ENCODE data around the gene CCDC27. TPM values are rescaled to one million over a fixed set of nuclear protein-coding genes. Genes with fewer than 3 reads are reported as not detected.
A peak's percentile ranks its signal among the peaks of the same experiment; 100 is the strongest.

Gene CCDC27
- total and polyA plus RNA-seq, 2 of the 13 experiments (the other 11 are each of a cell fraction or from before 2014, with no cell fraction given): not detected

DNA sequence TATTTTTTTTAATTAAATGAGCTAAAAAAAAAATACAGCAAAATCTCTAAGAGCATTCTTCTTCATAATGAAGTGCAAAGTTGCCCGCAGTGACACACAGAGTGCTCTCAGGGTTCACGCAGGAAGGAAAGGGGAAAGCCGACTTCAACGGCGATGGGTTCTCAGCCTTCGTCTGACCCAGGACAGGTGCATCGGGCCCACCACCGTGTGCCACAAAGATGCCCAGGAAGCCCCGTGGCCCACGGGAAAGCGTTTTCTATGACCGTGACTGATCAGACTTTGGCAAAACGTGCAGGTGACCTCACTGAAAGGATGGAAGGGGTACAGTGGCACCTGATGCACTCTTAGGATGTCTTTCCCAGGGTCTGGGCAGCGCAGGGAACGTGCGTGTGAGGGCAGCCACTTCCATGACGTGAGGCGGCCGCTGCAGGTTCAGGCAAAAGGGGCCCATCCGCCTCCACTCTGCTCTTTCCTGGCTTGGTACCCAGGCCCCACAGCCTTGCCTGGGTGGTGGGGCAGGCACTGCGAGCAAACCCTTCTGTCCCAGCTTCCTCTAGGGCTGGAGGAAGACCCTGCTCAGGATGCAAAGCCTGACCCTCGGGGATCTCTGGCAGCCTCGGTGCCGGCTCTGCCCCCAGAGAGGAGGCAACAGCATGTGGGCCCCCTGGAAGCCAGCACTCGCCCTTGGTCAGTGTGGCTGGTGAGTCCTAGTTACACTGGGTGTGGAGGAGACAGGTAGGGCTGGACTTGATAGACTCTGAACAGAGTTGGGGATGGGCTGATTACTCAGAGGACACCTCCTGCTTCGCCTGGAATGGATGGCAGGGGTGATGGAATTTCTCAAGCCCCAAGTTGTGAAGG, 35.7 kb downstream of the CCDC27 start:
- ChIA-PET POLR2A (interaction anchor here (1.0 to 1.6 kb wide), 2 partner anchors 8 to 12 kb away, joined by 3 to 4 read pairs; partner anchors contain the start of gene LRRC47), CTCF (ENCODE audit: low intra/inter-chr PET ratio, low total read pairs) (no interaction called here)
- no peak for TF ChIP-seq ZNF780A (CRISPR knock-in tag; IDR thresholded peaks at IDR 0.05)
- TF ChIP-seq ZNF230 (CRISPR knock-in tag; IDR thresholded peaks at IDR 0.05): no peak
- 0 out of 2 replicates have a peak, but pooled peaks have one; percentile 30 for TF ChIP-seq NRL (CRISPR knock-in tag; IDR thresholded peaks at IDR 0.05; ENCODE audit: borderline replicate concordance)
- no peak for TF ChIP-seq BRD4 (CRISPR knock-in tag; IDR thresholded peaks at IDR 0.05)
- no peak for TF ChIP-seq FOXA1 (IDR thresholded peaks at IDR 0.05)
- TF ChIP-seq FOXA1 (CRISPR knock-in tag; IDR thresholded peaks at IDR 0.05): no peak
- TF ChIP-seq ETV5 (CRISPR knock-in tag; IDR thresholded peaks at IDR 0.05; ENCODE audit: borderline replicate concordance): no peak
- TF ChIP-seq, protein P1, sequence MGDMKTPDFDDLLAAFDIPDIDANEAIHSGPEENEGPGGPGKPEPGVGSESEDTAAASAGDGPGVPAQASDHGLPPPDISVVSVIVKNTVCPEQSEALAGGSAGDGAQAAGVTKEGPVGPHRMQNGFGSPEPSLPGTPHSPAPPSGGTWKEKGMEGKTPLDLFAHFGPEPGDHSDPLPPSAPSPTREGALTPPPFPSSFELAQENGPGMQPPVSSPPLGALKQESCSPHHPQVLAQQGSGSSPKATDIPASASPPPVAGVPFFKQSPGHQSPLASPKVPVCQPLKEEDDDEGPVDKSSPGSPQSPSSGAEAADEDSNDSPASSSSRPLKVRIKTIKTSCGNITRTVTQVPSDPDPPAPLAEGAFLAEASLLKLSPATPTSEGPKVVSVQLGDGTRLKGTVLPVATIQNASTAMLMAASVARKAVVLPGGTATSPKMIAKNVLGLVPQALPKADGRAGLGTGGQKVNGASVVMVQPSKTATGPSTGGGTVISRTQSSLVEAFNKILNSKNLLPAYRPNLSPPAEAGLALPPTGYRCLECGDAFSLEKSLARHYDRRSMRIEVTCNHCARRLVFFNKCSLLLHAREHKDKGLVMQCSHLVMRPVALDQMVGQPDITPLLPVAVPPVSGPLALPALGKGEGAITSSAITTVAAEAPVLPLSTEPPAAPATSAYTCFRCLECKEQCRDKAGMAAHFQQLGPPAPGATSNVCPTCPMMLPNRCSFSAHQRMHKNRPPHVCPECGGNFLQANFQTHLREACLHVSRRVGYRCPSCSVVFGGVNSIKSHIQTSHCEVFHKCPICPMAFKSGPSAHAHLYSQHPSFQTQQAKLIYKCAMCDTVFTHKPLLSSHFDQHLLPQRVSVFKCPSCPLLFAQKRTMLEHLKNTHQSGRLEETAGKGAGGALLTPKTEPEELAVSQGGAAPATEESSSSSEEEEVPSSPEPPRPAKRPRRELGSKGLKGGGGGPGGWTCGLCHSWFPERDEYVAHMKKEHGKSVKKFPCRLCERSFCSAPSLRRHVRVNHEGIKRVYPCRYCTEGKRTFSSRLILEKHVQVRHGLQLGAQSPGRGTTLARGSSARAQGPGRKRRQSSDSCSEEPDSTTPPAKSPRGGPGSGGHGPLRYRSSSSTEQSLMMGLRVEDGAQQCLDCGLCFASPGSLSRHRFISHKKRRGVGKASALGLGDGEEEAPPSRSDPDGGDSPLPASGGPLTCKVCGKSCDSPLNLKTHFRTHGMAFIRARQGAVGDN (CRISPR knock-in tag; IDR thresholded peaks at IDR 0.05): no peak
- 0 out of 2 replicates have a peak, but pooled peaks cover 7% of the 10 kb centered on the region for H4K20me1 ChIP-seq (ENCODE audit: insufficient read depth, low read length)
- no peak for DNase-seq (ENCODE audit: low spot score)
- no peaks in the 10 kb centered on the region for H3K27me3 ChIP-seq (ENCODE audit: control insufficient read depth in 1 of 2, insufficient read depth in 2 of 2, low read length in 2 of 2)
- ATAC-seq: no peak
- H3K4me2 ChIP-seq (ENCODE audit: low read depth, low read length): no peak overlapping the region
- in situ Hi-C loops (cut with HindIII; ENCODE audit: extremely low pct_ligation_motif_present, low pct_unique_long_range_greater_than_20kb) (no loop called here), intact Hi-C loops (cut with micrococcal nuclease; ENCODE audit: unreplicated experiment) (no loop called here)
- no peak overlapping the region for H3K4me3 ChIP-seq (replicated peaks in 1 of 3; ENCODE audit: insufficient read depth in 1 of 3, low read depth in 2 of 3, low read length in 3 of 3)
- no TSS peak for BruUV-seq (replicated peaks)
- peaks cover 27% of the 10 kb centered on the region for H3K4me1 ChIP-seq (ENCODE audit: insufficient read depth, low read length)
- H3K27ac ChIP-seq (ENCODE audit: extremely low read length, insufficient read depth, low read length): no peak overlapping the region
- no peak overlapping the region for H3K9ac ChIP-seq (ENCODE audit: insufficient read depth, low read depth, low read length)
- peaks cover 28% of the 10 kb centered on the region for H3K79me2 ChIP-seq (ENCODE audit: insufficient read depth, low read length)
- no peaks in the 10 kb centered on the region for H3K9me3 ChIP-seq (ENCODE audit: low read length)
- peaks cover 14 to 46% of the 10 kb centered on the region in 2 experiments for H3K36me3 ChIP-seq (replicated peaks in 1 of 2; ENCODE audit: control insufficient read depth in 1 of 2, insufficient read depth in 2 of 2, low read length in 2 of 2)
- WGBS (ENCODE audit: low lambda C conversion rate): 92% methylated on average over 17 of the region's 26 CpGs
- FAIRE-seq: no peak
- H2AFZ ChIP-seq (ENCODE audit: low read length): no peak overlapping the region
